ENCODE data around the gene NRXN3. TPM values are rescaled to one million over a fixed set of nuclear protein-coding genes. Genes with fewer than 3 reads are reported as not detected.

NRXN3 gene
- total RNA-seq, 1 experiment from 2014 or later, result not detected

GRCh38 chr14:78790271-78790670, 620.1 kb downstream of the NRXN3 start:
- intact Hi-C loops (cut with micrococcal nuclease; ENCODE audit: unreplicated experiment), result no loop called here

DNA sequence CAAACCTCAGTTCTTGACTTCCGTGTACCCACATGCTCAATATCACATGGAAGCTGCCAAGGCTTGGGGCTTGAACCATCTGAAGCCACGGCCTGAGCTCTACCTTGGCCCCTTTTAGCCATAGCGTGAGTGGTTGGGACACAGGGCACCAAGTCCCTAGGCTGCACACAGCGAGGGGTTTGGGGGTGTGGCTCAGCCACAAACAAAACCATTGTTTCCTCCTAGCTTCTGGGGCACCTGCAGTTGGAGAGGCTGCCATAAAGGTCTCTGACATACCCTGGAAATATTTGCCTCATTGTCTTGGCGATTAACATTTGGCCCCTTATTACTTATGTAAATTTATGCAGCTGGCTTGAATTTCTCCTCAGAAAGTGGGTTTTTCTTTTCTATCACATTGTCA, 628.6 kb downstream of the NRXN3 start:
- Histone ChIP-seq H3K27me3 (ENCODE audit: control insufficient read depth, insufficient read depth, low read length) (no peaks in the 10 kb centered on the region), H3K4me3 (ENCODE audit: low read depth in 2 of 2, low read length in 2 of 2) (no peak overlapping the region), H3K27ac (ENCODE audit: low read length) (no peak overlapping the region), H3K36me3 (ENCODE audit: control insufficient read depth, insufficient read depth, low read length) (no peaks in the 10 kb centered on the region), H3K9me3 (ENCODE audit: control insufficient read depth, insufficient read depth, low read depth, low read length) (no peaks in the 10 kb centered on the region), H3K4me1 (ENCODE audit: control insufficient read depth, insufficient read depth, low read length) (no peaks in the 10 kb centered on the region)
- no peak for TF ChIP-seq POLR2AphosphoS5 (IDR thresholded peaks at IDR 0.05; ENCODE audit: low read depth, low read length)
- no peak for TF ChIP-seq TCF7L2 (IDR thresholded peaks at IDR 0.05; ENCODE audit: low read depth, low read length)
- TF ChIP-seq, protein P1, sequence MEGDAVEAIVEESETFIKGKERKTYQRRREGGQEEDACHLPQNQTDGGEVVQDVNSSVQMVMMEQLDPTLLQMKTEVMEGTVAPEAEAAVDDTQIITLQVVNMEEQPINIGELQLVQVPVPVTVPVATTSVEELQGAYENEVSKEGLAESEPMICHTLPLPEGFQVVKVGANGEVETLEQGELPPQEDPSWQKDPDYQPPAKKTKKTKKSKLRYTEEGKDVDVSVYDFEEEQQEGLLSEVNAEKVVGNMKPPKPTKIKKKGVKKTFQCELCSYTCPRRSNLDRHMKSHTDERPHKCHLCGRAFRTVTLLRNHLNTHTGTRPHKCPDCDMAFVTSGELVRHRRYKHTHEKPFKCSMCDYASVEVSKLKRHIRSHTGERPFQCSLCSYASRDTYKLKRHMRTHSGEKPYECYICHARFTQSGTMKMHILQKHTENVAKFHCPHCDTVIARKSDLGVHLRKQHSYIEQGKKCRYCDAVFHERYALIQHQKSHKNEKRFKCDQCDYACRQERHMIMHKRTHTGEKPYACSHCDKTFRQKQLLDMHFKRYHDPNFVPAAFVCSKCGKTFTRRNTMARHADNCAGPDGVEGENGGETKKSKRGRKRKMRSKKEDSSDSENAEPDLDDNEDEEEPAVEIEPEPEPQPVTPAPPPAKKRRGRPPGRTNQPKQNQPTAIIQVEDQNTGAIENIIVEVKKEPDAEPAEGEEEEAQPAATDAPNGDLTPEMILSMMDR (IDR thresholded peaks at IDR 0.05), result no peak
- TF ChIP-seq REST (IDR thresholded peaks at IDR 0.05; ENCODE audit: insufficient read depth in 1 of 2, low read depth in 2 of 2, low read length in 1 of 2), result no peak
- no peak for TF ChIP-seq SIN3A (IDR thresholded peaks at IDR 0.05; ENCODE audit: borderline replicate concordance, insufficient read depth, low read depth, low read length)
- ATAC-seq (no peak), DNase-seq (ENCODE audit: low read depth, low spot score) (no peak)
- intact Hi-C loops (cut with micrococcal nuclease; ENCODE audit: unreplicated experiment) (no loop called here), in situ Hi-C loops (cut with HindIII; ENCODE audit: low pct_unique_long_range_greater_than_20kb, low sequenced_read_pairs) (no loop called here)
- POLR2A ChIA-PET, result no interaction called here
- CTCF ChIA-PET, result no interaction called here
- no TSS peak for BruUV-seq (replicated peaks)

More at GRCh38 chr14:78790271-78790670, 620.1 kb downstream of the NRXN3 start:
- Histone ChIP-seq H3K4me3 (ENCODE audit: low read depth in 2 of 2, low read length in 2 of 2) (no peak overlapping the region), H3K27ac (ENCODE audit: low read length) (no peak overlapping the region), H3K4me1 (ENCODE audit: control insufficient read depth, insufficient read depth, low read length) (no peaks in the 10 kb centered on the region), H3K36me3 (ENCODE audit: control insufficient read depth, insufficient read depth, low read length) (no peaks in the 10 kb centered on the region), H3K9me3 (ENCODE audit: control insufficient read depth, insufficient read depth, low read depth, low read length) (no peaks in the 10 kb centered on the region), H3K27me3 (ENCODE audit: control insufficient read depth, insufficient read depth, low read length) (no peaks in the 10 kb centered on the region)
- ChIA-PET CTCF (no interaction called here), POLR2A (no interaction called here)
- DNase-seq (ENCODE audit: low read depth, low spot score) (no peak), ATAC-seq (no peak)
- BruUV-seq (replicated peaks), result no TSS peak
- in situ Hi-C loops (cut with HindIII; ENCODE audit: low pct_unique_long_range_greater_than_20kb, low sequenced_read_pairs), result no loop called here
- TF ChIP-seq, protein P1 (IDR thresholded peaks at IDR 0.05), result peak; percentile 17; the same call in 1 of the 2 replicates
- no peak for TF ChIP-seq REST (IDR thresholded peaks at IDR 0.05; ENCODE audit: insufficient read depth in 1 of 2, low read depth in 2 of 2, low read length in 1 of 2)
- TF ChIP-seq SIN3A (IDR thresholded peaks at IDR 0.05; ENCODE audit: borderline replicate concordance, insufficient read depth, low read depth, low read length), result no peak

All from Panc1 (cell line).